Mucosa of stomach (tissue), 1 donor: ENCODE results near the gene PRPF40B.

ENCODE experiments used
- H3K27me3 ChIP-seq: one replicate; pipeline ENCODE4 v1.7.0; 2013; ENCODE audit warnings: mild to moderate bottlenecking, low read length; ENCODE audit not compliant: control insufficient read depth, insufficient read depth
- H3K36me3 ChIP-seq: one replicate; pipeline ENCODE4 v1.7.0; 2013; ENCODE audit warnings: low read length; ENCODE audit not compliant: control insufficient read depth, insufficient read depth
- H3K4me1 ChIP-seq: one replicate; pipeline ENCODE4 v1.7.0; 2013; ENCODE audit warnings: mild to moderate bottlenecking, low read length; ENCODE audit not compliant: control insufficient read depth, insufficient read depth
- H3K4me3 ChIP-seq: one replicate; pipeline ENCODE4 v1.7.0; 2013; ENCODE audit warnings: low read length
- H3K9ac ChIP-seq: one replicate; pipeline ENCODE4 v1.7.0; 2013; ENCODE audit warnings: mild to moderate bottlenecking, low read length, moderate library complexity
- H3K9me3 ChIP-seq: one replicate; pipeline ENCODE4 v1.7.0; 2013; ENCODE audit warnings: mild to moderate bottlenecking, low read length, moderate library complexity; ENCODE audit not compliant: control insufficient read depth
- donor health status: Pancreatic carcinoma.

Gene PRPF40B

GRCh38 chr12:49632986-49633702, 9.8 kb downstream of the PRPF40B start:
- Histone ChIP-seq H3K9me3 (no peaks in the 10 kb centered on the region), H3K4me1 (no peaks in the 10 kb centered on the region), H3K9ac (no peak overlapping the region), H3K4me3 (no peak overlapping the region), H3K27me3 (no peaks in the 10 kb centered on the region), H3K36me3 (no peaks in the 10 kb centered on the region)

GRCh38 chr12:49633703-49634345, 10.5 kb downstream of the PRPF40B start:
- Histone ChIP-seq H3K9me3 (no peaks in the 10 kb centered on the region), H3K27me3 (no peaks in the 10 kb centered on the region), H3K4me1 (no peaks in the 10 kb centered on the region), H3K9ac (no peak overlapping the region), H3K4me3 (no peak overlapping the region), H3K36me3 (no peaks in the 10 kb centered on the region)

- H3K4me1 ChIP-seq = no peaks in the 10 kb centered on the region
- no peaks in the 10 kb centered on the region for H3K9me3 ChIP-seq
- no peak overlapping the region for H3K9ac ChIP-seq
- H3K4me3 ChIP-seq = no peak overlapping the region
- H3K27me3 ChIP-seq = no peaks in the 10 kb centered on the region
- no peaks in the 10 kb centered on the region for H3K36me3 ChIP-seq
These were observed 11.7 kb downstream of the PRPF40B start for GRCh38 chr12:49635036-49635435.

- Histone ChIP-seq H3K9ac (no peak overlapping the region), H3K4me1 (no peaks in the 10 kb centered on the region), H3K27me3 (no peaks in the 10 kb centered on the region), H3K4me3 (no peak overlapping the region), H3K9me3 (no peaks in the 10 kb centered on the region), H3K36me3 (no peaks in the 10 kb centered on the region)
These were observed 12.3 kb downstream of the PRPF40B start for GRCh38 chr12:49635656-49636055.

GRCh38 chr12:49636574-49636973, 13.2 kb downstream of the PRPF40B start:
- no peaks in the 10 kb centered on the region for H3K36me3 ChIP-seq
- no peaks in the 10 kb centered on the region for H3K9me3 ChIP-seq
- H3K4me1 ChIP-seq = no peaks in the 10 kb centered on the region
- H3K4me3 ChIP-seq = no peak overlapping the region
- H3K27me3 ChIP-seq = no peaks in the 10 kb centered on the region
- H3K9ac ChIP-seq = no peak overlapping the region

GRCh38 chr12:49636979-49637755, 13.8 kb downstream of the PRPF40B start:
- Histone ChIP-seq H3K4me1 (no peaks in the 10 kb centered on the region), H3K27me3 (no peaks in the 10 kb centered on the region), H3K4me3 (no peak overlapping the region), H3K9ac (no peak overlapping the region), H3K9me3 (no peaks in the 10 kb centered on the region), H3K36me3 (no peaks in the 10 kb centered on the region)

GRCh38 chr12:49641748-49642369, 18.5 kb downstream of the PRPF40B start:
- no peak overlapping the region for H3K9ac ChIP-seq
- no peaks in the 10 kb centered on the region for H3K27me3 ChIP-seq
- H3K4me3 ChIP-seq = no peak overlapping the region
- H3K36me3 ChIP-seq = no peaks in the 10 kb centered on the region
- H3K4me1 ChIP-seq = peaks cover 18% of the 10 kb centered on the region
- H3K9me3 ChIP-seq = no peaks in the 10 kb centered on the region

GRCh38 chr12:49642370-49642802, 19.0 kb downstream of the PRPF40B start:
- Histone ChIP-seq H3K4me3 (no peak overlapping the region), H3K36me3 (no peaks in the 10 kb centered on the region), H3K27me3 (no peaks in the 10 kb centered on the region), H3K4me1 (peaks cover 18% of the 10 kb centered on the region), H3K9me3 (no peaks in the 10 kb centered on the region), H3K9ac (no peak overlapping the region)

- no peak overlapping the region for H3K9ac ChIP-seq
- peaks cover 21% of the 10 kb centered on the region for H3K4me1 ChIP-seq
- no peak overlapping the region for H3K4me3 ChIP-seq
- H3K36me3 ChIP-seq = no peaks in the 10 kb centered on the region
- no peaks in the 10 kb centered on the region for H3K9me3 ChIP-seq
- no peaks in the 10 kb centered on the region for H3K27me3 ChIP-seq
These were observed 19.8 kb downstream of the PRPF40B start for GRCh38 chr12:49643135-49643534.

GRCh38 chr12:49643961-49644619, 20.7 kb downstream of the PRPF40B start:
- no peak overlapping the region for H3K4me3 ChIP-seq
- H3K36me3 ChIP-seq = no peaks in the 10 kb centered on the region

GRCh38 chr12:49644620-49644994, 21.2 kb downstream of the PRPF40B start:
- no peaks in the 10 kb centered on the region for H3K36me3 ChIP-seq
- no peak overlapping the region for H3K4me3 ChIP-seq
- H3K9ac ChIP-seq = no peak overlapping the region
- H3K9me3 ChIP-seq = no peaks in the 10 kb centered on the region
- H3K27me3 ChIP-seq = no peaks in the 10 kb centered on the region
- peaks cover 35% of the 10 kb centered on the region for H3K4me1 ChIP-seq

More at GRCh38 chr12:49643961-49644619, 20.7 kb downstream of the PRPF40B start:
- Histone ChIP-seq H3K9me3 (no peaks in the 10 kb centered on the region), H3K27me3 (no peaks in the 10 kb centered on the region), H3K4me1 (peaks cover 31% of the 10 kb centered on the region), H3K9ac (no peak overlapping the region)
